Gastrocnemius medialis (tissue), 4 donors: ENCODE measurements around the gene EFCAB5. TPM values are rescaled to one million over a fixed set of nuclear protein-coding genes. Genes with fewer than 3 reads are reported as not detected.

Source experiments
- ATAC-seq, 2 donors: fragments of 150-250 bp; one replicate each; pipeline ENCODE4 v1.9.1; 2016
- DNase-seq, 2 donors: peaks; one replicate each; pipeline ENCODE4 v3.0.0-alpha.2; 2019
- H3K27ac ChIP-seq, 4 donors: fragments of 200-600 bp; sonication (generic); 1 replicate in 1 of 4; 2 replicates in 3 of 4; pipeline ENCODE4 v1.5.1; 2016 to 2018; ENCODE audit warnings: mild to moderate bottlenecking in 2 of 4, moderate library complexity in 1 of 4
- H3K27me3 ChIP-seq, 3 donors: fragments of 200-600 bp; sonication (generic) in 2 of 3; 1 replicate in 1 of 3; 2 replicates in 2 of 3; pipeline versions ENCODE4 v1.5.1 to v1.6.0; 2016 to 2019; ENCODE audit warnings: mild to moderate bottlenecking in 1 of 3, moderate library complexity in 1 of 3
- H3K36me3 ChIP-seq, 2 donors: fragments of 200-600 bp; sonication (generic) in 1 of 2; one replicate each; pipeline ENCODE4 v1.5.1; 2017 to 2018
- H3K4me1 ChIP-seq, 2 donors: fragments of 200-600 bp; sonication (generic) in 1 of 2; one replicate each; pipeline ENCODE4 v1.5.1; 2016 to 2017; ENCODE audit warnings: mild to moderate bottlenecking in 2 of 2
- H3K4me3 ChIP-seq, 4 donors: fragments of 200-600 bp; sonication (generic) in 3 of 4; 1 replicate in 1 of 4; 2 replicates in 3 of 4; pipeline ENCODE4 v1.5.1; 2016 to 2019; ENCODE audit warnings: mild to moderate bottlenecking in 2 of 4
- H3K9me3 ChIP-seq, 3 donors: fragments of 200-600 bp; sonication (generic) in 2 of 3; 1 replicate in 1 of 3; 2 replicates in 2 of 3; pipeline ENCODE4 v1.5.1; 2016 to 2019
- POLR2A ChIP-seq, 2 donors: fragments of 450-650 bp; IDR thresholded peaks; one replicate each; pipeline ENCODE4 v1.6.1; 2017; ENCODE audit warnings: antibody characterized with exemption in 2 of 2, mild to moderate bottlenecking in 2 of 2, moderate library complexity in 2 of 2
- in situ Hi-C, 4 donors: fragments of 200-750 bp; cut with MboI; loops; one replicate each; pipeline versions ENCODE4 v1.15.0 to v1.8.0; 2017; ENCODE audit warnings: low sequenced_read_pairs in 4 of 4
- intact Hi-C: fragments of 100-400 bp; cut with DNase I; formaldehyde crosslinking; loops from one replicate; pipeline ENCODE4 v1.15.1; 2023; ENCODE audit warnings: low total_unique reads
- total RNA-seq, 4 donors: library from RNA; depleted of rRNA; stranded (reverse); fragments of >200 nt; gene quantifications; one replicate each; pipeline versions ENCODE4 v1.1.0 to v1.2.3, GENCODE V29; 2016
- TF ChIP-seq, protein P1 (sequence below), 5 experiments: fragments of 450-650 bp in 3 of 5; fragments of 200-600 bp in 2 of 5; sonication (generic) in 2 of 5; IDR thresholded peaks in 4 of 5; conservative IDR thresholded peaks in 1 of 5; 1 replicate in 4 of 5; 2 replicates in 1 of 5; pipeline ENCODE4 v1.5.1; 2016 to 2019; ENCODE audit warnings: antibody characterized with exemption in 5 of 5, mild to moderate bottlenecking in 3 of 5, moderate library complexity in 3 of 5

EFCAB5 gene
- total RNA-seq, 4 donors from 2014 or later = 0.04 to 0.36 TPM; not detected in 2

DNA sequence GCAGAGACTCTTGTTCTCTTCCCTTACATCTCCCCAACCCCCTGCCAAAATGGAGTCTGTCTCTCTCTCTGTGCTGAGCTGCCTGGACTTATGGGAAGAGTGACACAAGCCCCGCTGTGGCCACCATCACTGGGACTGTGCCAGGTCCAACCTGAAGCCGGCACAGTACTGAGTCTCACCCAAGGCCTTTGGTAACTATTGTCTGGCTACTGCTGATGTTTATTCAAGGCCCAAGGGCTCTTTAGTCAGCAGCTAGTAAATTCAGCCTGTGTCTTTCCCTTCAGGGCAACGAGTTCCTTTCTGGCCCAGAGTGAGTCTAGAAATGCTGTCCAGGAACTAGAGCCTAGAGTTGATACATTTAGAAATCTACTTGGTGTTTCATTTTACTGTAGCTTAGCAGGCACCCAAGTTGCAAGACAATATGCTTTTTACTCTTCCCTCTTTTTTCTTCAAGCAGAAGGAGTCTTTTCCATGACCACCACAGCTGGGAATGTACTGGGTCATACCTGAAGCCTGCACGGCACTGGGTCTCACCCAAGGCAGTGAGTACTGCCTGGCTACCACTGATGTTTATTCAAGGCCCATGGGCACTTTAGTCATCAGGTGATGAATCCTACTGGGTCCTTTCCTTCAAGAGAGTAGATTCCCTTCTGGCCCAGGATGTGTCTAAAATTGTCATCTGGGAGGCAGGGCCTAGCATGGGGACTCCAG is 17.7 kb downstream of the EFCAB5 start:
- no peak for ATAC-seq
- in situ Hi-C loops = no loop called here

GRCh38 chr17:29959658-29960337 is 18.4 kb downstream of the EFCAB5 start:
- no peaks in the 10 kb centered on the region for H3K27me3 ChIP-seq
- intact Hi-C loops = no loop called here
- no peak for ATAC-seq

More for the DNA sequence above, 17.7 kb downstream of the EFCAB5 start:
- no peak overlapping the region for H3K27ac ChIP-seq
- no peaks in the 10 kb centered on the region for H3K27me3 ChIP-seq
- intact Hi-C loops = no loop called here
- no peak for DNase-seq
- no peak overlapping the region for H3K4me3 ChIP-seq
- no peaks in the 10 kb centered on the region for H3K36me3 ChIP-seq
- no peaks in the 10 kb centered on the region for H3K9me3 ChIP-seq
- no peak for TF ChIP-seq POLR2A (IDR thresholded peaks at IDR 0.05)
- TF ChIP-seq, protein P1, sequence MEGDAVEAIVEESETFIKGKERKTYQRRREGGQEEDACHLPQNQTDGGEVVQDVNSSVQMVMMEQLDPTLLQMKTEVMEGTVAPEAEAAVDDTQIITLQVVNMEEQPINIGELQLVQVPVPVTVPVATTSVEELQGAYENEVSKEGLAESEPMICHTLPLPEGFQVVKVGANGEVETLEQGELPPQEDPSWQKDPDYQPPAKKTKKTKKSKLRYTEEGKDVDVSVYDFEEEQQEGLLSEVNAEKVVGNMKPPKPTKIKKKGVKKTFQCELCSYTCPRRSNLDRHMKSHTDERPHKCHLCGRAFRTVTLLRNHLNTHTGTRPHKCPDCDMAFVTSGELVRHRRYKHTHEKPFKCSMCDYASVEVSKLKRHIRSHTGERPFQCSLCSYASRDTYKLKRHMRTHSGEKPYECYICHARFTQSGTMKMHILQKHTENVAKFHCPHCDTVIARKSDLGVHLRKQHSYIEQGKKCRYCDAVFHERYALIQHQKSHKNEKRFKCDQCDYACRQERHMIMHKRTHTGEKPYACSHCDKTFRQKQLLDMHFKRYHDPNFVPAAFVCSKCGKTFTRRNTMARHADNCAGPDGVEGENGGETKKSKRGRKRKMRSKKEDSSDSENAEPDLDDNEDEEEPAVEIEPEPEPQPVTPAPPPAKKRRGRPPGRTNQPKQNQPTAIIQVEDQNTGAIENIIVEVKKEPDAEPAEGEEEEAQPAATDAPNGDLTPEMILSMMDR (IDR thresholded peaks at IDR 0.05 in 4 of 5, conservative IDR thresholded peaks at IDR 0.05 in 1 of 5) = no peak
- no peaks in the 10 kb centered on the region for H3K4me1 ChIP-seq

DNA sequence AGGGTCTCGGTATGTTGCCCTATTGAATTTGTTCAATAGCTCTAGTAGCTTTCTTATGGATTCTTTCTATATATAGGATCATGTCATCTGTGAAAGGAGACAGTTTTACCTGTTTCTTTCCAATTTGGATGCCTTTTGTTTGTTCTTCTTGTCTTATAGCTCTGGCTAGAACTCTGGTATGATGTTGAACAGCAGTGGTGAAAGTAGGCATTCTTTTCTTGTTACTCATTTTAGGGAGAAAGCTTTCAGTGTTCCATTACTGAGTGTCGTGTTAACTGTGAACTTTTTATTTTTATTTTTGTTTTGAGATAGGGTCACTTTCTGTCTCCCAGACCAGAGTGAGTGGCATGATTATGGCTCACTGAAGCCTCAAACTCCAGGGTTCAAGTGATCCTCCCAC is 21.2 kb downstream of the EFCAB5 start:
- in situ Hi-C loops (no loop called here), intact Hi-C loops (no loop called here)
- no peak overlapping the region for H3K4me3 ChIP-seq
- DNase-seq = no peak
- TF ChIP-seq, protein P1 (IDR thresholded peaks at IDR 0.05 in 4 of 5, conservative IDR thresholded peaks at IDR 0.05 in 1 of 5) = no peak
- no peak for TF ChIP-seq POLR2A (IDR thresholded peaks at IDR 0.05)
- H3K4me1 ChIP-seq = no peaks in the 10 kb centered on the region
- H3K9me3 ChIP-seq = no peaks in the 10 kb centered on the region
- no peaks in the 10 kb centered on the region for H3K36me3 ChIP-seq
- no peaks in the 10 kb centered on the region for H3K27me3 ChIP-seq
- no peak overlapping the region for H3K27ac ChIP-seq
- ATAC-seq = no peak

More at GRCh38 chr17:29959658-29960337, 18.4 kb downstream of the EFCAB5 start:
- no peak for DNase-seq
- no peaks in the 10 kb centered on the region for H3K9me3 ChIP-seq
- H3K4me3 ChIP-seq = no peak overlapping the region
- no peak for TF ChIP-seq POLR2A (IDR thresholded peaks at IDR 0.05)
- TF ChIP-seq, protein P1 (IDR thresholded peaks at IDR 0.05 in 4 of 5, conservative IDR thresholded peaks at IDR 0.05 in 1 of 5) = no peak
- in situ Hi-C loops = no loop called here
- H3K36me3 ChIP-seq = no peaks in the 10 kb centered on the region
- no peaks in the 10 kb centered on the region for H3K4me1 ChIP-seq
- no peak overlapping the region for H3K27ac ChIP-seq

GRCh38 chr17:29968271-29968670 is 26.8 kb downstream of the EFCAB5 start:
- TF ChIP-seq, protein P1 (IDR thresholded peaks at IDR 0.05 in 4 of 5, conservative IDR thresholded peaks at IDR 0.05 in 1 of 5) = no peak
- TF ChIP-seq POLR2A (IDR thresholded peaks at IDR 0.05) = no peak
- in situ Hi-C loops = no loop called here

More at GRCh38 chr17:29968271-29968670, 26.8 kb downstream of the EFCAB5 start:
- no peak for DNase-seq
- Histone ChIP-seq H3K27me3 (no peaks in the 10 kb centered on the region), H3K4me1 (no peaks in the 10 kb centered on the region), H3K27ac (no peak overlapping the region), H3K4me3 (no peak overlapping the region), H3K36me3 (no peaks in the 10 kb centered on the region), H3K9me3 (no peaks in the 10 kb centered on the region)
- no peak for ATAC-seq
- intact Hi-C loops = no loop called here
